A673 (cell line): Measurements from ENCODE around the gene WDFY4.

Experiments
- EZH2 ChIP-seq: fragments of 200-600 bp; sonication (generic); IDR thresholded peaks from 2 replicates; pipeline ENCODE4 v1.6.1; 2017; ENCODE audit warnings: borderline replicate concordance, low read depth, mild to moderate bottlenecking, mixed read lengths, antibody characterized with exemption, low read length; ENCODE audit not compliant: poor library complexity, severe bottlenecking
- TF ChIP-seq, protein P1 (sequence below): fragments of 300-800, 200-600 bp; sonication (generic); conservative IDR thresholded peaks from 2 replicates; pipeline ENCODE4 v1.5.1; 2017; ENCODE audit warnings: low read depth, mild to moderate bottlenecking, antibody characterized with exemption, low read length, moderate library complexity, mixed read lengths

DNA sequence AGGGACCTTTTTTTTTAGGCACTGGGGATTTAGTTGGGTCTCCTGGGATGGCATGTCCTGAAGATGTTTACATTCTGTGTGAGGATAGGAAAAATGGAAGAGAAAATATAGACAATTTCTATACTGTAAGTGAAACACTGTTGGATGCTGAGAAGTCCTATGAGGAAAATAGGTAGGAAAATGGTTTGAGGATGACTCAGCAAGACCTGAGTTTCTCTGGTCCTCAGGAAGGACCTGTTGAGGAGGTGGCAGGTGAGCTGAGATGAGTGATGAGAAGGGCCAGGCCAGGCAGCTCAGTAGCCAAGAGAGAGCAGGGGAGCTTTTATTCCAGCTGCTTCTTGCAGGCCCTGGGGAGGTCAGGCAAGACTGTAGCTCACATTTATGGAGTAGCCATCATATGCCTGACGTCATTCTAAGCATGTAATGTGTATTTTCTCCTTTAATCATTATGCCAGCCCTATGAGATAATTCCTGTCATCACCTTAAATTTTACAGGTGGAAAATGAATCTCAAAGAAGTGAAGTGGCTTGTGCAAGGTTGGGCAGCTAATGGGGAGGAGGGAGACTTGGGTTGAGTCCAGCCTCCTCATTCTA, 274.0 kb downstream of the WDFY4 start:
- TF ChIP-seq, protein P1, sequence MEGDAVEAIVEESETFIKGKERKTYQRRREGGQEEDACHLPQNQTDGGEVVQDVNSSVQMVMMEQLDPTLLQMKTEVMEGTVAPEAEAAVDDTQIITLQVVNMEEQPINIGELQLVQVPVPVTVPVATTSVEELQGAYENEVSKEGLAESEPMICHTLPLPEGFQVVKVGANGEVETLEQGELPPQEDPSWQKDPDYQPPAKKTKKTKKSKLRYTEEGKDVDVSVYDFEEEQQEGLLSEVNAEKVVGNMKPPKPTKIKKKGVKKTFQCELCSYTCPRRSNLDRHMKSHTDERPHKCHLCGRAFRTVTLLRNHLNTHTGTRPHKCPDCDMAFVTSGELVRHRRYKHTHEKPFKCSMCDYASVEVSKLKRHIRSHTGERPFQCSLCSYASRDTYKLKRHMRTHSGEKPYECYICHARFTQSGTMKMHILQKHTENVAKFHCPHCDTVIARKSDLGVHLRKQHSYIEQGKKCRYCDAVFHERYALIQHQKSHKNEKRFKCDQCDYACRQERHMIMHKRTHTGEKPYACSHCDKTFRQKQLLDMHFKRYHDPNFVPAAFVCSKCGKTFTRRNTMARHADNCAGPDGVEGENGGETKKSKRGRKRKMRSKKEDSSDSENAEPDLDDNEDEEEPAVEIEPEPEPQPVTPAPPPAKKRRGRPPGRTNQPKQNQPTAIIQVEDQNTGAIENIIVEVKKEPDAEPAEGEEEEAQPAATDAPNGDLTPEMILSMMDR = no peak
- TF ChIP-seq EZH2 = no peak
